GM23338 (cell line): ENCODE results near the gene CYP26B1. TPM values are rescaled to one million over a fixed set of nuclear protein-coding genes. Genes with fewer than 3 reads are reported as not detected.

Experiments used
- ATAC-seq: fragments of 200-7000 bp; cut with Tn5 transposase; 3 replicates; pipeline ENCODE4 v1.9.1; 2020
- DNase-seq: peaks from one replicate; pipeline ENCODE4 v3.0.0-alpha.2; 2015; ENCODE audit warnings: low spot score
- H2AFZ ChIP-seq: fragments of 200-600 bp; sonication (generic); 2 replicates; pipeline ENCODE4 v1.8.0; 2016; ENCODE audit warnings: antibody characterized with exemption, mild to moderate bottlenecking, moderate library complexity
- H3F3A ChIP-seq: fragments of 200-600 bp; sonication (generic); replicated peaks from 2 replicates; pipeline ENCODE4 v1.8.0; 2017; ENCODE audit warnings: antibody characterized with exemption, mixed run types, low read depth
- H3K27ac ChIP-seq: fragments of 200-600 bp; sonication (generic); 2 replicates; pipeline ENCODE4 v1.6.1; 2016; ENCODE audit warnings: low read depth
- H3K27me3 ChIP-seq: fragments of 200-600 bp; sonication (generic); 2 replicates; pipeline ENCODE4 v1.8.0; 2016; ENCODE audit warnings: mild to moderate bottlenecking, mixed run types, moderate library complexity; ENCODE audit not compliant: insufficient read depth
- H3K36me3 ChIP-seq: fragments of 200-600 bp; sonication (generic); 2 replicates; pipeline ENCODE4 v1.8.0; 2016; ENCODE audit warnings: mild to moderate bottlenecking; ENCODE audit not compliant: insufficient read depth
- H3K4me1 ChIP-seq: fragments of 200-600 bp; sonication (generic); 2 replicates; pipeline ENCODE4 v1.8.0; 2016; ENCODE audit warnings: mild to moderate bottlenecking, moderate library complexity; ENCODE audit not compliant: insufficient read depth
- H3K4me2 ChIP-seq: fragments of 200-600 bp; sonication (generic); 2 replicates; pipeline ENCODE4 v1.7.1; 2017; ENCODE audit warnings: mixed run types
- H3K4me3 ChIP-seq: fragments of 200-600 bp; sonication (generic); 2 replicates; pipeline ENCODE4 v1.6.1; 2016; ENCODE audit warnings: mixed run types
- H3K79me2 ChIP-seq: fragments of 200-600 bp; sonication (generic); replicated peaks from 2 replicates; pipeline ENCODE4 v1.8.0; 2017; ENCODE audit warnings: mild to moderate bottlenecking; ENCODE audit not compliant: insufficient read depth
- H3K9me2 ChIP-seq: fragments of 200-600 bp; sonication (generic); 2 replicates; pipeline ENCODE4 v1.8.0; 2017; ENCODE audit not compliant: insufficient read depth
- H4K20me1 ChIP-seq: fragments of 200-600 bp; sonication (generic); replicated peaks from 2 replicates; pipeline ENCODE4 v1.8.0; 2017; ENCODE audit warnings: mild to moderate bottlenecking; ENCODE audit not compliant: insufficient read depth
- H3K27ac Mint-ChIP-seq: 2 replicates; pipeline ENCODE4 v1.8.0; 2020; ENCODE audit warnings: inconsistent platforms, mild to moderate bottlenecking, moderate library complexity, mixed read lengths
- H3K27me3 Mint-ChIP-seq: 3 replicates; pipeline ENCODE4 v1.8.0; 2022; ENCODE audit warnings: low read depth, mild to moderate bottlenecking, moderate library complexity, mixed read lengths, inconsistent platforms; ENCODE audit not compliant: insufficient read depth, poor library complexity
- H3K36me3 Mint-ChIP-seq: 3 replicates; pipeline ENCODE4 v1.8.0; 2021; ENCODE audit warnings: low read depth, mild to moderate bottlenecking, inconsistent platforms, moderate library complexity, mixed read lengths
- H3K4me1 Mint-ChIP-seq: 3 replicates; pipeline ENCODE4 v1.8.0; 2020; ENCODE audit warnings: mild to moderate bottlenecking, inconsistent platforms, mixed read lengths
- H3K4me3 Mint-ChIP-seq: 3 replicates; pipeline ENCODE4 v1.8.0; 2021; ENCODE audit warnings: moderate library complexity, mild to moderate bottlenecking, inconsistent platforms, mixed read lengths
- H3K9me3 Mint-ChIP-seq: 3 replicates; pipeline ENCODE4 v1.8.0; 2020; ENCODE audit warnings: moderate library complexity, mild to moderate bottlenecking, inconsistent platforms, mixed read lengths
- EZH2 ChIP-seq: fragments of 200-600 bp; sonication (generic); IDR thresholded peaks from one replicate; pipeline ENCODE4 v1.8.0; 2017; ENCODE audit warnings: antibody characterized with exemption, mild to moderate bottlenecking, low read depth; ENCODE audit not compliant: unreplicated experiment
- EZH2phosphoT487 ChIP-seq: fragments of 200-600 bp; sonication (generic); IDR thresholded peaks from one replicate; pipeline ENCODE4 v1.8.1; 2018; ENCODE audit warnings: antibody characterized with exemption; ENCODE audit not compliant: unreplicated experiment
- ZNF331 ChIP-seq: fragments of 250-450 bp; sonication (Bioruptor Pico); IDR thresholded peaks from 2 replicates; pipeline ENCODE4 v1.5.0; 2020; ENCODE audit warnings: low read depth, mild to moderate bottlenecking, moderate library complexity
- polyA plus RNA-seq: library from polyadenylated mRNA; unstranded; fragments of >200 nt; fragmentation: Nextera tagmentation; extraction: Ambion mirVana; gene quantifications from 2 replicates; pipeline ENCODE4 v1.2.1, GENCODE V29; 2016
- total RNA-seq: library from RNA; depleted of rRNA; stranded (reverse); fragments of >200 nt; shearing (Covaris generic); gene quantifications from 2 replicates; pipeline ENCODE4 v1.2.3, GENCODE V29; 2014
- TF ChIP-seq, protein P1 (sequence below): IDR thresholded peaks from 2 replicates; pipeline ENCODE4 v1.6.1; 2016; ENCODE audit warnings: antibody characterized with exemption
- TF ChIP-seq, protein P2 (sequence below): IDR thresholded peaks from one replicate; pipeline ENCODE4 v1.6.1; 2018; ENCODE audit warnings: antibody characterized with exemption; ENCODE audit not compliant: unreplicated experiment

The CYP26B1 gene
- total and polyA plus RNA-seq, 2 experiments from 2014 or later: 0.05 to 0.31 TPM

GRCh38 chr2:72141032-72141645 is 6.5 kb downstream of the CYP26B1 start (continued):
- TF ChIP-seq, protein P1, sequence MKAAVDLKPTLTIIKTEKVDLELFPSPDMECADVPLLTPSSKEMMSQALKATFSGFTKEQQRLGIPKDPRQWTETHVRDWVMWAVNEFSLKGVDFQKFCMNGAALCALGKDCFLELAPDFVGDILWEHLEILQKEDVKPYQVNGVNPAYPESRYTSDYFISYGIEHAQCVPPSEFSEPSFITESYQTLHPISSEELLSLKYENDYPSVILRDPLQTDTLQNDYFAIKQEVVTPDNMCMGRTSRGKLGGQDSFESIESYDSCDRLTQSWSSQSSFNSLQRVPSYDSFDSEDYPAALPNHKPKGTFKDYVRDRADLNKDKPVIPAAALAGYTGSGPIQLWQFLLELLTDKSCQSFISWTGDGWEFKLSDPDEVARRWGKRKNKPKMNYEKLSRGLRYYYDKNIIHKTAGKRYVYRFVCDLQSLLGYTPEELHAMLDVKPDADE: no peak
- TF ChIP-seq, protein P2, sequence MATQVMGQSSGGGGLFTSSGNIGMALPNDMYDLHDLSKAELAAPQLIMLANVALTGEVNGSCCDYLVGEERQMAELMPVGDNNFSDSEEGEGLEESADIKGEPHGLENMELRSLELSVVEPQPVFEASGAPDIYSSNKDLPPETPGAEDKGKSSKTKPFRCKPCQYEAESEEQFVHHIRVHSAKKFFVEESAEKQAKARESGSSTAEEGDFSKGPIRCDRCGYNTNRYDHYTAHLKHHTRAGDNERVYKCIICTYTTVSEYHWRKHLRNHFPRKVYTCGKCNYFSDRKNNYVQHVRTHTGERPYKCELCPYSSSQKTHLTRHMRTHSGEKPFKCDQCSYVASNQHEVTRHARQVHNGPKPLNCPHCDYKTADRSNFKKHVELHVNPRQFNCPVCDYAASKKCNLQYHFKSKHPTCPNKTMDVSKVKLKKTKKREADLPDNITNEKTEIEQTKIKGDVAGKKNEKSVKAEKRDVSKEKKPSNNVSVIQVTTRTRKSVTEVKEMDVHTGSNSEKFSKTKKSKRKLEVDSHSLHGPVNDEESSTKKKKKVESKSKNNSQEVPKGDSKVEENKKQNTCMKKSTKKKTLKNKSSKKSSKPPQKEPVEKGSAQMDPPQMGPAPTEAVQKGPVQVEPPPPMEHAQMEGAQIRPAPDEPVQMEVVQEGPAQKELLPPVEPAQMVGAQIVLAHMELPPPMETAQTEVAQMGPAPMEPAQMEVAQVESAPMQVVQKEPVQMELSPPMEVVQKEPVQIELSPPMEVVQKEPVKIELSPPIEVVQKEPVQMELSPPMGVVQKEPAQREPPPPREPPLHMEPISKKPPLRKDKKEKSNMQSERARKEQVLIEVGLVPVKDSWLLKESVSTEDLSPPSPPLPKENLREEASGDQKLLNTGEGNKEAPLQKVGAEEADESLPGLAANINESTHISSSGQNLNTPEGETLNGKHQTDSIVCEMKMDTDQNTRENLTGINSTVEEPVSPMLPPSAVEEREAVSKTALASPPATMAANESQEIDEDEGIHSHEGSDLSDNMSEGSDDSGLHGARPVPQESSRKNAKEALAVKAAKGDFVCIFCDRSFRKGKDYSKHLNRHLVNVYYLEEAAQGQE: no peak
- TF ChIP-seq EZH2phosphoT487: no peak

- peaks cover 70% of the 10 kb centered on the region for H3K27me3 ChIP-seq
Observed at GRCh38 chr2:72140621-72140960, 7.1 kb downstream of the CYP26B1 start.

More at GRCh38 chr2:72140621-72140960, 7.1 kb downstream of the CYP26B1 start:
- peaks cover 58% of the 10 kb centered on the region for H3K27me3 Mint-ChIP-seq
- no peak overlapping the region for H3K4me3 Mint-ChIP-seq
- ATAC-seq: no peak
- peaks cover 22% of the 10 kb centered on the region for H3K4me1 Mint-ChIP-seq
- no peaks in the 10 kb centered on the region for H3K79me2 ChIP-seq
- no peak overlapping the region for H3K27ac ChIP-seq
- no peak for DNase-seq
- H3K36me3 Mint-ChIP-seq: no peaks in the 10 kb centered on the region; the same call in 2 of the 3 replicates
- H3K9me3 Mint-ChIP-seq: no peaks in the 10 kb centered on the region
- no peak overlapping the region for H3K4me3 ChIP-seq
- no peak overlapping the region for H3K4me2 ChIP-seq
- H3F3A ChIP-seq: 0 out of 2 replicates have a peak, but pooled peaks cover 1% of the 10 kb centered on the region
- H2AFZ ChIP-seq: no peak overlapping the region
- H3K36me3 ChIP-seq: no peaks in the 10 kb centered on the region
- no peak overlapping the region for H3K27ac Mint-ChIP-seq
- no peaks in the 10 kb centered on the region for H3K9me2 ChIP-seq
- peaks cover 19% of the 10 kb centered on the region for H3K4me1 ChIP-seq
- H4K20me1 ChIP-seq: no peaks in the 10 kb centered on the region; the same call in 1 of the 2 replicates
- TF ChIP-seq, protein P2: no peak
- no peak for TF ChIP-seq ZNF331
- no peak for TF ChIP-seq EZH2
